ENCODE data around the gene MAST4.

- TF ChIP-seq, protein P1, sequence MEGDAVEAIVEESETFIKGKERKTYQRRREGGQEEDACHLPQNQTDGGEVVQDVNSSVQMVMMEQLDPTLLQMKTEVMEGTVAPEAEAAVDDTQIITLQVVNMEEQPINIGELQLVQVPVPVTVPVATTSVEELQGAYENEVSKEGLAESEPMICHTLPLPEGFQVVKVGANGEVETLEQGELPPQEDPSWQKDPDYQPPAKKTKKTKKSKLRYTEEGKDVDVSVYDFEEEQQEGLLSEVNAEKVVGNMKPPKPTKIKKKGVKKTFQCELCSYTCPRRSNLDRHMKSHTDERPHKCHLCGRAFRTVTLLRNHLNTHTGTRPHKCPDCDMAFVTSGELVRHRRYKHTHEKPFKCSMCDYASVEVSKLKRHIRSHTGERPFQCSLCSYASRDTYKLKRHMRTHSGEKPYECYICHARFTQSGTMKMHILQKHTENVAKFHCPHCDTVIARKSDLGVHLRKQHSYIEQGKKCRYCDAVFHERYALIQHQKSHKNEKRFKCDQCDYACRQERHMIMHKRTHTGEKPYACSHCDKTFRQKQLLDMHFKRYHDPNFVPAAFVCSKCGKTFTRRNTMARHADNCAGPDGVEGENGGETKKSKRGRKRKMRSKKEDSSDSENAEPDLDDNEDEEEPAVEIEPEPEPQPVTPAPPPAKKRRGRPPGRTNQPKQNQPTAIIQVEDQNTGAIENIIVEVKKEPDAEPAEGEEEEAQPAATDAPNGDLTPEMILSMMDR (optimal IDR thresholded peaks at IDR 0.05 in 1 of 3, IDR thresholded peaks at IDR 0.05 in 1 of 3, conservative IDR thresholded peaks at IDR 0.05 in 1 of 3; ENCODE audit: extremely low read depth in 1 of 3, insufficient read depth in 2 of 3, low read length in 3 of 3), result no peak
- TF ChIP-seq EZH2 (IDR thresholded peaks at IDR 0.05; ENCODE audit: low read length), result no peak
Measured at GRCh38 chr5:66743344-66743743, 147.2 kb downstream of the MAST4 start.

All from keratinocyte (primary cell).